ENCODE data around the gene EZR. TPM values are rescaled to one million over a fixed set of nuclear protein-coding genes. Genes with fewer than 3 reads are reported as not detected.

Gene EZR
- polyA plus RNA-seq, 4 donors, result 34.8 to 275 (median 243) TPM

DNA sequence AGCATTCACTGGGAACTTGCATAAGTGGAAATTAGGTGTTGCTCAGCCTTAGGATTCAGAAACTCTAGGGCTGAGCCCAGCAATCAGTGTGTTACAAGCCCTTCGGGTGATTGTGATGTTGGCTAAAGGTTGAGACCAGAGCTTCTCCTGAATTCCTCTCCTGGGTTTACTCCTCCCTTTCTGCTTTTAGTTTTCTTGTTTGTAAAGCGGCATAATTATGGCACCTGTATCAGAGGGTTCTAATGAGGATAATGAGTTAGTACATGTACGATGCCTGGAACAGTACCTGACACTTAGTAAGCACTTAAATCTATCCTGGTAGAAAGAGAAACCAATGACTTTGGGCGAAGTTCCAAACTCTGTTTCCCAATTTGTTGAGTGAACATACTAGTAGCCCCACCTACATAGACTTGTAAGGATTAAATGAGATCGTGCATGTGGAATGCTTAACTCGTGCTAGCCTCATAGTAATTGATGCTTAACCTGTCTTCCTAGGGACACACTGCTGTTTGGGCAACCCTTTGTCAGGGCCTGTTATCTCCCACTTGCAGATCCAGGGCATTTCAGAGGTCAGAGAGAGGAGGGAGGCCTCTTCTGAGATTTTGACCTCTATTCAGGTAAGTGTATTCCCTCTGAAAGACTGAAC is 932 bp upstream of the EZR start:
- no peak for DNase-seq (ENCODE audit: low read depth in 4 of 4, low spot score in 3 of 4)

DNA sequence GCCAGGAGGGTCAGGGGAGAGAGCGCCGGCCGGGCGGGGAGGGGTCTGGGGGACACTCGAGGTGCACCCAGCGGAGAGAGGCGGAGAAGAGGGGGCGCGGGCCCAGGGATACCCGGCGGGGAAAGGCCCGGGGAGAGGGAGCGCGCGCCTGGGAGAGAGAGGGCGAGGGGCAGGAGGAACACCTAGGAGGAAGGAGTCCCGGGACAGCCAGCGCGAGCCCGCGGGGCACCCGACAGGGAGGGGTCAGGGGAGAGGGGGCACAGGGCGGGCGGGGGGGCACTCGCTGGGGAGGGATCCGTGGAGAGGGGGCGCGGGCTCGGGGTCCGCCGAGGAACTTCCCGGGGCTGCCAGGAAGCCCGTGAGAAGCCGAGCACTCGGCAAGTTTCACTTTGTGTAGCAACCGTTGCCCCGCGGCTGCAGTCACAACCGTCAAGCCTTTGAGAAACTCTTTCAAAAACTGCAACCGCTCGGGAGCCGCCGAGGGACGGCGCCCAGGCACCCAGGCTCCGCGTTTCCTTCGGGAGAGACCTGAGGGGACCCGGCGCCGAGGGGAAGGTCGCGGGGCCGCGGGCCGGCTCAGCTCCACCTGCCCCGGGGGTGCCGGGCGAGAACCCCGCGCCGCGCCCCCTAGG is 471 bp downstream of the EZR start:
- no peak for DNase-seq (ENCODE audit: low read depth in 4 of 4, low spot score in 3 of 4)

DNA sequence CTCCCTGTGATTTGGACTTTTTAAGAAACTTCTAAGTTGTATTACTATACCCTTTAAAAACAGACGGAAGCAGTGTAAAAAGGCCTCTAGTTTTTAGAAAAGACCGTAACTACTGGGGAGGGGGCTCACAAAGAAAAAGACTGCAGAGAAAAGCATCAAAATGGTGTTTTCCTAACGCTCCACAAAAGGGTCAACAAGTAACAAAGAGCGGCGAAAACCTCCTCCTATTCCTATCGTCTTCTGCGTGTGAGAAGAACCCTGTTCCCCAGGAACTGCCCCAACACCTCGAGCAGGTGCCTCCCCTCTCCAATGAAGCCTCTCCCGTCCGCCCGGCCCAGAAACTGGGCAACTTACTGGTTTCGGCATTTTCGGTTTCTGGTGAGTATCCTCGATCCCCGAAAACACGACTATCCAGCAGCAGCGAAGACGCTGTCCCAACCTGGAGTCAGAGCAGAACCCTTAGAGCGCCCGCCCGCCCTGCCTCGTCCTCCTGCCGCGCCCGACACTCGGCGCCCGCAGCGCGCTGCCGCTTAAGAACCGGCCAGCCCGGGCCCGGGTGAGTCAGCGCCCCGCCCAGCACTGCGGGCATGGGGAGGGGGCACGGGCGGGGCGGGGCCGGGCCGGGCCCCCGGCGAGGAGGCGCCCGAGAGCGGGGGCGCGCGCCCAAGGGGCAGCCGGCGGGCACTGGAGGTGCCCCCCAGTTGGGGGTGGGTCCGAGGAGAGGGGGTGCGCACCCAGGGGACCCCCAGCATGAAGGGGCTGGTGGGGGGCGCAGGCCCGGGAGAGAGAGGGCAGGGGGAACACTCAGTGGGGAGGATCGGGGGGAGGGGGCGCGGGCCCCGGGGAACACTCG is 1.2 kb downstream of the EZR start:
- DNase-seq (ENCODE audit: low read depth in 4 of 4, low spot score in 3 of 4), result no peak

DNA sequence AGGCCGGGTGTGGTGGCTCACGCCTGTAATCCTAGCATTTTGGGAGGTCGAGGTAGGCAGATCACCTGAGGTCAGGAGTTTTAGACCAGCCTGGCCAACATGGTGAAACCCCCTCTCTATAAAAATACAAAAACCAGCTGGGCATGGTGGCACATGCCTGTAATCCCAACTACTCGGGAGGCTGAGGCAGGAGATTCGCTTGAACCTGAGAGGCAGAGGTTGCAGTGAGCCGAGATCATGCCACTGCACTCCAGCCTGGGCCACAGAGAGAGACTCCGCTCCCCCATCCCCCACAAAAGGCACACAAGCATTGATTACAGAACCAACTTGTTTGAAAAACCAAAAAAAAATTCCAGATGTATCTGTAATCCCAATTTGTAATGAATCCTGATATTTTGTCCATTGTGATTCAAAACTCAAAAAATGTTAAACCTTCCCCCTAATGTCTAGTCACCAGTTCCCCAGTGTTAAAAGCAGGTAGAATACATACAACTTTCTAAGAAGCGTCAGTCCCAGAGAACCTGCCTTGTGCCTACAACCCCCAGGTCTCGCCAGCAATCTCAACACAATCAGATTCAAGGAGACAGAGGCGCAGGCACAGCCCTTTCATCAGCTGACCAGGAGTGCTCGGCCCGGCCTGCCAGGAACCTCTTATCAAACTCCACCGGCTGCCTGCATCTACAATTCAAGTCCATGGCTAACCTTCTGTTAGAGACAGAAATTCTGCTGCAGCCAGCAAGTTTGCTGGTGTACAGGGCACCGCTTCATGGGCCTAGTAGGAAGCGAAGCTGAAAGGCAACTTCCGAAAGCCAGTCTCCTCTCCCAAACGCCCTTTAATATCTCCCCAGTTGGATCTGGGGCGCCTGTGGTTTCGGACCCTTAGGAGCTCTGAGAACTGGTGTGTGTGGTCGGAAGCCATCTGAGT is 2.1 kb downstream of the EZR start:
- no peak for DNase-seq (ENCODE audit: low read depth in 4 of 4, low spot score in 3 of 4)

DNA sequence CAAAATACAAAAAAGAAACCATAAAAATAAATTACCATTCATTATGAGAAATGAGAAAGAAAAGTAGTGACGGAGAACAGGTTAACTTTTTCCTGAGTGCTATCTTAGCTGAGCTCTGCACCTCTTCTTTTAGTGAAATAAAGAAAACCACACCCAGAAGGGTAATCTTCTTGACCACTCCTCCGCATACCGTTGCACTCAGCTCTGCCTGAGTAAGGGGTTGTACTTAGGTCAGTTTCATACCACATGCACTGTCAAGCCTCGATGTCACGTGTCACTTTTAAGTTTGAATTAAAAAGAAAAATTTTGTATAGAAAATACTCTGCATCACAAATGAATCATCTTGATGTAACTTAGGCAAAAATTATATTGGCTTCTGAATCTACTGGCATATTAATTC is 2.8 kb downstream of the EZR start:
- no peak for DNase-seq (ENCODE audit: low read depth in 4 of 4, low spot score in 3 of 4)

DNA sequence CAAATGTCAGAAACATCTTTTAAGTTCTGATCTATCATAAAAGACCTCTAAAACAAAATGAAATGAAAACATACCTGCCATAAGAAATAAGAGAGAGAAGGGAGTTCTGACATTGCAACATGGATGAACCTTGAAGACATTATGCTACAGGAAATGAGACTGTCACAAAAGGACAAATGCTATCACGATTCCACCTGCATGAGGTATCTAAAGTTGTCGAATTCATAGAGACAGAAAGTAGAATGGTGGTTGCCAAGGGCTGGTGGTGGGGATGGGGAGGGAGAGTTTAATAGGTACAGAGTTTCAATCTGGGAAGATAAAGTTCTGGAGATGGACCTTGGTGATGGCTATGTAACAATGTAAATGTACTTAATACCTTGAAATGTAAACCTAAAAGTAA is 3.3 kb downstream of the EZR start:
- DNase-seq (ENCODE audit: low read depth in 4 of 4, low spot score in 3 of 4), result no peak

DNA sequence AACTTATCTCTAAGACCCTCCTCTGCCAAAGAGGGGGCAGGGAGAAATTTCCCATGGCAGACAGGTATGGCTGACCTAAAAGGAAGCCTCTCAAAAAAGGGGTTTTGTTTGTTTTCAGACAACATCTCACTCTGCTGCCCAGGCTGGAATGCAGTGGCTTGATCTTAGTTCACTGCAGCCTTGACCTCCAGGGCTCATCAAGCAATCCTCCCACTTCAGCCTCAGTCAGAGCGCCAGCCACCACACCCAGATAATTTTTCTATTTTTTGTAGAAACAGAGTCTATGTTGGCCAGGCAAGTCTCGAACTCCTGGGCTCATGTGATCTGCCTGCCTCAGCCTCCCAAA is 3.8 kb downstream of the EZR start:
- no peak for DNase-seq (ENCODE audit: low read depth in 4 of 4, low spot score in 3 of 4)

DNA sequence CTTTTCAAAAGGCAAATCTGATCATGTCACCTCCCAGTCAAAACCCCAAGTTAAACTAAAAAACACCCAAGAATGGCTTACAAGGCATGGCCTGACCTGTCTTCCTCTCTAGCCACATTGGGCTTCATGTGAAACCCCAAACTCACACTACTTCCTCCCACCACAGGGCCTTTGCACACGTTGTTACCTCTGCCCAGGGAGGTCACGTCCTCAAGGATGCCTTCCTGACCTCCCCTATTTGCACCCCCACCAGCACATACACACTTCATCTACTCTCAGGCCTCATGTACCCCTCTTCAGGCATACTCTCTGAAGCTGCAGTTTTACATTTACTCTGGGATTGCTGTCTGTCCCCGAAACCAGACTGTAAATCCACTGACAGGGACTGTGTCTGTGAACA is 6.1 kb downstream of the EZR start:
- no peak for DNase-seq (ENCODE audit: low read depth in 4 of 4, low spot score in 3 of 4)

DNA sequence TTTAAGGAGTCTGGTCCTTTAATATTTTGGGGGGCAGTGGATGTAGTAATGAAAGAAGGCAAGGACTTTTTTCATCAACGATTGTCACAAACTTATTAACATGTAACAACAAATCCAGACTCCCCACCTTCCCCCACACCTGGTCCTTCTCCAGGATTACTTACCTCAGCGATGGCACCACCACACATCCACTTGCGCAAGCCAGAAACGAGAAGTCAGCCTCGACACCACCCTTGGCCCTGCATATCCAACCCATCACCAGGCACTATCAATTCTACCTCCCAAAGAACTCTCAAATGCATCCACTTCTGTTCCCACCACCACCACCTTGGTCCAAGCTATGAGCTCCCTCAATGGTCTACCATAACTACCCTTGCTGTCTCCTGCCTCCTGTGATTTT is 6.6 kb downstream of the EZR start:
- no peak for DNase-seq (ENCODE audit: low read depth in 4 of 4, low spot score in 3 of 4)

DNA sequence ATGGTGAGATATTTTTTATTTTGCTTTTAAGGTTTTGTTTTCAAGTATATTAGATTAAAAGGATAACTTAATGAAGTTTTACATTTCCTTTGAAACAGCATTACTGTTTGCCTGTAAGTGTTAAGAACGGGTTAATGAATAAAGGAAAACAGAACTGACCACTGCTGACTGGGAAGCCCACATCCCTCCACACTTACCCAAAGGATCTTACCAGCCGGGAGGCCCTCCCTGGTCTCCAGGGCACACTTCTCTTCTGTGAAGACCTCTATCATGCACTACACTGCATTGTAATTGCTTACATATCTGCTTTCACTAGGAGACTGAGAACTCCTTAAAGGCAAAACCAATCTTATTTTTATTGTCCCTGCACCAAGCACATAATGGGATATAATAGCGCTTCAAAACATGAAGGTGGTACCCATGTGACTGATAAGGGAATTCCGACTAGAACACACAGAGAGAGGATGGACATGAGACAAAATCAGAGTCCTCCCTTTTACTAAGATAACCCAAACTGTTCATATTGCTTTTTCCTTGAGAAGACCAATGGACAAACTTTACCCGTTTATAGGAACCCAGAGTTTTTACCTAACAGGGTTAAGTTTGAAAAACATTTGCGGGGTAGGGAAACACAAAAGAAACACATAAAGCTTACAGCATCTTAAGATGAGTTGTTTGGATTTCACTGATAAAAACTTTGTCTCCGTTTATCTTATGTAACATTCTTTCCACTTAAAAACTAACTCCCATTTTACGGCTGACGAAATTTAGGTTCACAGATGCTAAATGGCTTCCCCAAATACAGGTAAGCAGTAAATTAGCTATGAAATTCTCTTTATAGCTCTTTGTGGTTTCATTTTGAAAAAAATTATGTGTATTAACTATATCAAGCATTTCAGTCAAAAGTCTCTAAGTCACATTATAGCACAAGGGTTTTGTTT is 8.7 kb downstream of the EZR start:
- DNase-seq (ENCODE audit: low read depth in 4 of 4, low spot score in 3 of 4), result no peak

DNA sequence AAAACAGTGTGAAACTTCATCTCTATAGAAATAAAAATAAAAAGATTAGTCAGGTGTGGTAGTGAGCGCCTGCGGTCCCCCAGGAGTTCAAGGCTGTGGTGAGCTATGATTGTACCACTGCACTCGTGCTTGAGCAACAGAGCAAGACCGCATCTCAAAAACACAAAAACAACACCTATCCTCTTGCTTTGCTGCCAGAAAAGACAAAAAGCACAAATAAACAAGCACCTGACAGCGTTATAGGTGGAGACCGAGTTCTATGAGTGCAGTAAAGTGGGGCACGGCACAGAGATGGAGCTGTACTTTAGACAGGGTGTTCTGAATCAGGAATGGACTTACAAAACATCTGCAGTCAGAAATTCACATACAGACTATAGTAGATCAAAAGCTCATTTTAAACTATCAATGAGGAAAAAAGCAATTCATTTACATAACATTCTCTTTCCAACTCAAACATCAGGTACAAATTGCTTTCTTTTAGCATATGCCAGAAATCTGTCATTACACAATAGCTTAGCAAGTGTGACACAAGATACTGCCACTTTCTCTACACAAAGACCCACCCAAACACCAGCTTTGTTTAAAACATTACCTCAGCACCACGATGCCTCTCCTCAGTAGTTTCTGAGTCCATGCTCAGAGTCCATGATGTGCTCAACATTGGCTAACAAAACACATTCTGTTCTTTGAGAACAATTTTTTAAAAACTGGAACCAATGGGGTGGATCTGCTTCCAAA is 10.1 kb downstream of the EZR start:
- DNase-seq (ENCODE audit: low read depth in 4 of 4, low spot score in 3 of 4), result no peak

DNA sequence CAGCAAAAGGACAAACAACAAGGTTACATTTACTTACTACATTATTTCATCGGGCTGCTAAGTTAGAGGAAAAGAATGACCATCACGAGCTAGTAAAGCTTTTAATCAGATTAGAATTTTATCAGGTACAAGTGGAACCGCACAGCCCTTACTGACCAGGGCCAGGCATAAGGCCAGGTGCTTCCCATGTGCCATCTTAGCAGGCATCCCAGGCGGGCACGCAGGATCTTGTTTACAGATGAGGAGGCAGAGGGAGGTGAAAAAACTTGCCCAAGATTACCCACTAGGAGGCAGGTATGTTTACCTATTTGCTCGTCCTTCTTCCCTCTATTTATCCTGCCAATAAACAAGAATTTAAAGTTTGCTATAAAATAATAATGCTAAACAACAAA is 10.7 kb downstream of the EZR start:
- no peak for DNase-seq (ENCODE audit: low read depth in 4 of 4, low spot score in 3 of 4)

DNA sequence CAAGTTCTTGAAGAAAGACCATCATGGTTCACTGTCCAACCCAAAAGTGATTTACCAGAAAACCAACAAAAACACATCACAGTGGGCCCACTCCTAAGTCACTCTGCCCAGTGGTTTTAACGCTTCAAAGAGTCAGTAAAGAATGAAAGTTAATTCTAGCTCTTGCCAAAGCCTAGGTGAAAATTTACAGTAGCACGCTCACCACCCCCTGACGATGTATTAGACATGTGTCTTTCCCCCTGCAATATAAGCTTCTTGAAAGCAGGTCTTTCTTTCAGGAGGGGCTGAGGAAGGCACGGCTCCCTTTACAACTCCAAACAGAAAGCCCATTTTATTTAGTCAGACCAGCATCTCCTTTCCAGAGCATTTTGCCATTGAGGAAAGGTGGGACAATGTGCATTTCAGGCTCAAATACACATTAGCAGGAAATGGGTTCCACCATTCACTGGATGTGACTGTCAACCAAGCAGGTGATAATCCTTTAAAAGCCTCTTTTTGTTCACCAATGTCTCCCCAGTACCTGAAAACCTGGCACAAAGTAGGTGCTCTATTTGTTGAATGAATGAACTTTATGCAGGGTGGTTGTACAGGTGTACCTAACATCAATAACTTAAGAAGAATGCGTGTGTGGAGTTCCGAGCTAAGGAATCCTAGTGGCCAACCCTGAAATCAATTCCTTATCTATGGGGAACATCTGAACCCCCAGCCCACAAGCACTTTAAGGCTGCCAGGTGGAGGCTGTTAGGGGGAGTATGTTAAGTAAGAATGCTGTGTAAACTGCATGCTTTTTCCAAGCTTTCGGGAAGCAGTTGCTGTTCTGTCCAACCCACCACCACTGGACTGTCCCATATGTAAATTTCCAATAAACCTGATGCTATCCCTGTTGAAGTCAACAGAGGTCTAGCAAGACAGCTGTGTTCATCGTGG is 11.4 kb downstream of the EZR start:
- DNase-seq (ENCODE audit: low read depth in 4 of 4, low spot score in 3 of 4), result no peak

DNA sequence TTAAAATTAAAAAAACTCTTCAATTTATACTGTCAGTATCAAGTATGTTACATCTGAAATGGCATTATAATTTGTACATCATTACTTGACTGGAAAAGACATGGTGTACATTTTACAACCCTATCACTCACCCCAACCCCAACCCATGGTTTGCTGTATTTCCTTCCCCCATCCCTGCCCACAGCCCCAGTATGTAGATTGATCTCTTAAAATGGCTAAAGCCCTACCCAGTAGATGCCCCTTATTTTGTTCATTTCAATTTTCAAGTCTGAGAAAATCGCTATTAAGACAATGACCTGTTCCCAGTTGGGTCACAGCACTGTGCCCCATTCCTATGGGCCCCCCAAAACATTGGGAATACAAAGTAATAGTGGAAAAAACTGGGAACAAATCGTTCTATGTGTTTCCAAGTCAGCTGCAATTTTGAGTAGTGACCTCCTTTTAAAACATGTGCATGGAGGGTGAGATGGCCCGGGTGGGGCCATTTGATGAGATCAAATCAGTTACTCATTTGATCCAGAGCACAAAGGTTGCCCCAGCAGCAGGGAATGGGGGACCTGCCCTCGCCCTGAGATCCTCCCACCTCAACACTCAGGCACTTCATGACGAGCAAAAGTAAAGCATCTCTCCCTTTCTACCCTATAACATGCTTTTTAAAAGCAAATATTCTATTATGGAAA is 13.3 kb downstream of the EZR start:
- DNase-seq (ENCODE audit: low read depth in 4 of 4, low spot score in 3 of 4), result no peak

DNA sequence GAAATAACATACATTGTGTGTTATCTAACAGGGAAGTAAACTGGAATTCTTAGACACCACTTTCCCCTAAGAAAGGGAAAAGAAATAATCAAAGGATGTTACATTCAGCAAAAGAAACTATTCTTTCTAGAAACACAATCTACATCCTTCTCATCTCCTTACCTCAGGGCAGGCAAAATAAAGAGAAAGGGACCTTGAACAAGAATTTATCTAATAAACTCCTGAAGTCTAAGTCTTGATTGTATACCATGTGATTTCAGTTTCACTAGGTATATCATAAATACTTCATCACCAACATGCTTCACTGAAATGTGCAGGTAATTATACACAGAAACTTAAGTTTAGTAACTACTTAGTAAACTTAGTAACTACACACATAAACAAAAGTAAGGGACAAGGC is 15.0 kb downstream of the EZR start:
- DNase-seq (ENCODE audit: low read depth in 4 of 4, low spot score in 3 of 4), result no peak

DNA sequence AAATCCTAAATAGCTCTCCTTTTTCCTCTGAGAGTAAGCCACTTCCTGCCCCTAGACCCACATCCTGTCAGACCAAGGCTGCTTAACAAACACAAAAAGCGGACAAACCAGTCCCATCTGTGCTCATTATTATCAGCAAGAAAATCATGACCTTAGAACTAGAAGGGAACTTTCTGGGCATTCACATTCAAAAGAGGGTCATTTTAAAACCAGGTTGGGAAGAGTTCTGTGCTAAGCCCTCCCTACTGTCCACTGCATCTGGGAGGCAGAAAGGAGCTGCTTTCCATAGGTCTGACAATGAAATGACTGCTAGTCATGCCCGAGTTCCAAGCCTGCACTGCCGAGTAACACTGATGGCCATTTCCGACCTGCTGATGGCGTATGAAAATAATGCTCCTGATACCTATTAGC is 15.4 kb downstream of the EZR start:
- no peak for DNase-seq (ENCODE audit: low read depth in 4 of 4, low spot score in 3 of 4)

DNA sequence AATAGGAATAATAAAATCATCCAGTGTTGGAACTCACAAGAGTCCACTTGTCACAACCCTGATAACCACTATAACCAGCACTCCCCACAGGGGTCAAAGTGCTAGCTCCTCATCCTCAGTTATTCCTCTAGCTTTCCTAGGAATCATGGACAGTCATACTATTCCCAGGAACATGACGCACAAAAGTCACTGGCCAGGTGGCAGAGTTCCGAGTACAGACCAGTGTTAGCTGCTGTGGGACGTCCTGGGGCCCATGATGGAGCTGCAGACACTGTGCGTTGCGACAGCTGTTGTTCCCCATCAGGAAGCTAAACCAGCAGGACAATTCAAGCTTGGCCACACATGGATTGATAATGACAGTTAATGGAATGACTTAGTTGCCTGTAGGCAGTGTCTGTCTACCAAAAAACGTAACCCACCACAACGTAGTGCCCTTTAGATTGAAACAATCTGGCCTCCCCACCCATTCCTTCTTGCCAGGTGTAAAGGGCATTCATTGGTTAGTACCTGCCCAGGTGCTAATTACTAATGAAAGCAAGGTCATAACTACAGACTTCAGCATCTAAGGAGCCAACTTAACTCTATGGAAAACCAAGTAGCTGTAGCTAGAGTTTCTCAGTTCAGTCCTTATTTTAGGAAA is 17.4 kb downstream of the EZR start:
- no peak for DNase-seq (ENCODE audit: low read depth in 4 of 4, low spot score in 3 of 4)

Measured in left renal pelvis (tissue), 4 donors.